Measurements from ENCODE around the gene TAF12.

DNA sequence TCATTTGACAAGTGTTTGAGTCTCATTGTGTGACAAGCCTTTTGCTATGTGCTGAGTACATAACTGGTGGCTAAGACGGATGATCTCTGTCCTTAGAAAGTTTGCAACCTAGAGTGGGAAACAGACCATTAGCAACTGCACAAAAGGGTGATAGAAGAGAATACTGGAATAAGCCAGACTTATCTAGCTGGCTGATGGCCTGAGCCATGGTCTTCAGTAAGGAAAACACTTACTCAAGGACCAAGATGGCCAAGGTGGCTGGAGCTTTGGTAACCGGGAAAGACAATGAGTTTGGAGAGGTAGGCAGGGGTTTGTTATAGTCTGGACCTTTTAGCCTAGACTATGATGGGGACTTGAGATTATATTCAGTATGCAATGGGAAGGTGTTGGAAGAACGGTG is 1.6 kb upstream of the TAF12 start:
- TF ChIP-seq CTCF (IDR thresholded peaks at IDR 0.05; ENCODE audit: borderline replicate concordance, extremely low read depth, low read length, poor library complexity, severe bottlenecking) (no peak), EZH2 (IDR thresholded peaks at IDR 0.05; ENCODE audit: borderline replicate concordance, low read depth, low read length, severe bottlenecking) (no peak)

All from DND-41 (cell line).